Neural cell (in vitro differentiated cells): Measurements from ENCODE around the gene TNFRSF19. TPM values are rescaled to one million over a fixed set of nuclear protein-coding genes. Genes with fewer than 3 reads are reported as not detected.

Experiments
- H2AFZ ChIP-seq: fragments of 200-600, 300-800 bp; sonication (generic), shearing (Covaris generic); 2 replicates; pipeline ENCODE4 v1.6.0; 2014; ENCODE audit warnings: low read depth, mild to moderate bottlenecking, antibody characterized with exemption, low read length, moderate library complexity
- H3F3A ChIP-seq: fragments of 200-600 bp; shearing (Covaris generic); 2 replicates; pipeline ENCODE4 v1.6.1; 2016; ENCODE audit warnings: mild to moderate bottlenecking, moderate library complexity, mixed read lengths, antibody characterized with exemption, low read length; ENCODE audit not compliant: insufficient read depth, poor library complexity, severe bottlenecking
- H3K27ac ChIP-seq: fragments of 200-600, 300-800 bp; sonication (generic), shearing (Covaris generic); 2 replicates; pipeline ENCODE4 v1.5.1; 2014; ENCODE audit warnings: mild to moderate bottlenecking, low read length, moderate library complexity
- H3K27me3 ChIP-seq: fragments of 300-800, 200-600 bp; sonication (generic), shearing (Covaris generic); 2 replicates; pipeline ENCODE4 v1.6.0; 2014; ENCODE audit warnings: mild to moderate bottlenecking, low read depth, low read length, moderate library complexity; ENCODE audit not compliant: insufficient read depth
- H3K36me3 ChIP-seq: fragments of 300-800, 200-600 bp; sonication (generic), shearing (Covaris generic); 2 replicates; pipeline ENCODE4 v1.5.1; 2014; ENCODE audit warnings: mild to moderate bottlenecking, antibody characterized with exemption, low read length, moderate library complexity; ENCODE audit not compliant: insufficient read depth
- H3K4me2 ChIP-seq: fragments of 300-800, 200-600 bp; sonication (generic), shearing (Covaris generic); 2 replicates; pipeline ENCODE4 v1.6.0; 2014; ENCODE audit warnings: mild to moderate bottlenecking, low read length
- H3K4me3 ChIP-seq: fragments of 300-800, 200-600 bp; sonication (generic), shearing (Covaris generic); 2 replicates; pipeline ENCODE4 v1.5.1; 2014; ENCODE audit warnings: mild to moderate bottlenecking, low read length, moderate library complexity
- H3K79me2 ChIP-seq: fragments of 200-600 bp; shearing (Covaris generic); replicated peaks from 2 replicates; pipeline ENCODE4 v1.6.0; 2014; ENCODE audit warnings: mild to moderate bottlenecking, low read length, moderate library complexity; ENCODE audit not compliant: insufficient read depth
- H3K9ac ChIP-seq: fragments of 300-800, 200-600 bp; sonication (generic), shearing (Covaris generic); 2 replicates; pipeline ENCODE4 v1.6.1; 2016; ENCODE audit warnings: mild to moderate bottlenecking, low read length, mixed read lengths
- H3K9me2 ChIP-seq: fragments of 200-600 bp; shearing (Covaris generic); 2 replicates; pipeline ENCODE4 v1.6.1; 2016; ENCODE audit warnings: mild to moderate bottlenecking, low read length, mixed read lengths; ENCODE audit not compliant: insufficient read depth
- H3K9me3 ChIP-seq: fragments of 200-600, 300-800 bp; sonication (generic), shearing (Covaris generic); 2 replicates; pipeline ENCODE4 v1.6.1; 2016; ENCODE audit warnings: mild to moderate bottlenecking, mixed run types, low read length, moderate library complexity, mixed read lengths
- H4K20me1 ChIP-seq: fragments of 200-600 bp; shearing (Covaris generic); 2 replicates; pipeline ENCODE4 v1.6.1; 2016; ENCODE audit warnings: mild to moderate bottlenecking, mixed run types; ENCODE audit not compliant: insufficient read depth
- EP300 ChIP-seq: fragments of 450-650 bp; conservative IDR thresholded peaks from 2 replicates; pipeline ENCODE4 v1.6.1; 2014; ENCODE audit warnings: antibody characterized with exemption, mild to moderate bottlenecking, moderate library complexity; ENCODE audit not compliant: poor library complexity, severe bottlenecking
- EZH2 ChIP-seq: fragments of 200-600, 300-800 bp; shearing (Covaris generic), sonication (generic); IDR thresholded peaks from 2 replicates; pipeline ENCODE4 v1.6.1; 2014; ENCODE audit warnings: antibody characterized with exemption, low read length, borderline replicate concordance, mild to moderate bottlenecking; ENCODE audit not compliant: insufficient read depth, poor library complexity, severe bottlenecking
- MXI1 ChIP-seq: fragments of 450-650 bp; conservative IDR thresholded peaks from 2 replicates; pipeline ENCODE4 v1.6.1; 2014; ENCODE audit warnings: antibody characterized with exemption, mild to moderate bottlenecking; ENCODE audit not compliant: poor library complexity, severe bottlenecking
- POLR2AphosphoS5 ChIP-seq: IDR thresholded peaks from 2 replicates; pipeline ENCODE4 v1.6.1; 2012
- RAD21 ChIP-seq: fragments of 450-650 bp; conservative IDR thresholded peaks from 2 replicates; pipeline ENCODE4 v1.6.1; 2014; ENCODE audit warnings: antibody characterized with exemption, mild to moderate bottlenecking, moderate library complexity
- REST ChIP-seq: IDR thresholded peaks from 2 replicates; pipeline ENCODE4 v1.6.1; 2012; ENCODE audit warnings: borderline replicate concordance
- SMC3 ChIP-seq: fragments of 450-650 bp; conservative IDR thresholded peaks from 2 replicates; pipeline ENCODE4 v1.6.1; 2014; ENCODE audit warnings: antibody characterized with exemption, mild to moderate bottlenecking, moderate library complexity; ENCODE audit not compliant: poor library complexity
- TAF1 ChIP-seq: IDR thresholded peaks from 2 replicates; pipeline ENCODE4 v1.6.1; 2012; ENCODE audit warnings: low read depth
- polyA plus RNA-seq: library from polyadenylated mRNA; depleted of rRNA; stranded (reverse); fragments of >200 nt; gene quantifications from 2 replicates; pipeline ENCODE4 v1.2.3, GENCODE V29; 2014
- TF ChIP-seq, protein P1 (sequence below): fragments of 450-650 bp; IDR thresholded peaks from 2 replicates; pipeline ENCODE4 v1.5.1; 2014; ENCODE audit warnings: antibody characterized with exemption, mild to moderate bottlenecking, moderate library complexity; ENCODE audit not compliant: poor library complexity, severe bottlenecking

The TNFRSF19 gene
- polyA plus RNA-seq, 1 donor from 2014 or later, result 3.3 TPM

- Histone ChIP-seq H3K4me2 (no peak overlapping the region), H3K9ac (no peak overlapping the region), H2AFZ (no peak overlapping the region), H4K20me1 (no peaks in the 10 kb centered on the region), H3K27me3 (no peaks in the 10 kb centered on the region), H3K36me3 (no peaks in the 10 kb centered on the region), H3K27ac (no peak overlapping the region), H3K9me3 (no peaks in the 10 kb centered on the region), H3K4me3 (no peak overlapping the region), H3K9me2 (no peaks in the 10 kb centered on the region), H3K79me2 (no peaks in the 10 kb centered on the region), H3F3A (no peaks in the 10 kb centered on the region)
- no peak for TF ChIP-seq EP300
- no peak for TF ChIP-seq SMC3
- no peak for TF ChIP-seq REST
- TF ChIP-seq RAD21, result no peak
- no peak for TF ChIP-seq TAF1
- no peak for TF ChIP-seq POLR2AphosphoS5
- no peak for TF ChIP-seq MXI1
- no peak for TF ChIP-seq EZH2
- TF ChIP-seq, protein P1, sequence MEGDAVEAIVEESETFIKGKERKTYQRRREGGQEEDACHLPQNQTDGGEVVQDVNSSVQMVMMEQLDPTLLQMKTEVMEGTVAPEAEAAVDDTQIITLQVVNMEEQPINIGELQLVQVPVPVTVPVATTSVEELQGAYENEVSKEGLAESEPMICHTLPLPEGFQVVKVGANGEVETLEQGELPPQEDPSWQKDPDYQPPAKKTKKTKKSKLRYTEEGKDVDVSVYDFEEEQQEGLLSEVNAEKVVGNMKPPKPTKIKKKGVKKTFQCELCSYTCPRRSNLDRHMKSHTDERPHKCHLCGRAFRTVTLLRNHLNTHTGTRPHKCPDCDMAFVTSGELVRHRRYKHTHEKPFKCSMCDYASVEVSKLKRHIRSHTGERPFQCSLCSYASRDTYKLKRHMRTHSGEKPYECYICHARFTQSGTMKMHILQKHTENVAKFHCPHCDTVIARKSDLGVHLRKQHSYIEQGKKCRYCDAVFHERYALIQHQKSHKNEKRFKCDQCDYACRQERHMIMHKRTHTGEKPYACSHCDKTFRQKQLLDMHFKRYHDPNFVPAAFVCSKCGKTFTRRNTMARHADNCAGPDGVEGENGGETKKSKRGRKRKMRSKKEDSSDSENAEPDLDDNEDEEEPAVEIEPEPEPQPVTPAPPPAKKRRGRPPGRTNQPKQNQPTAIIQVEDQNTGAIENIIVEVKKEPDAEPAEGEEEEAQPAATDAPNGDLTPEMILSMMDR, result no peak
These were observed 706 bp downstream of the TNFRSF19 start for GRCh38 chr13:23570921-23571315.

- no peak overlapping the region for H3K27ac ChIP-seq
- H3K9me3 ChIP-seq, result no peaks in the 10 kb centered on the region
- H2AFZ ChIP-seq, result no peak overlapping the region
- H3K4me2 ChIP-seq, result no peak overlapping the region
- H3K4me3 ChIP-seq, result no peak overlapping the region
- H3F3A ChIP-seq, result no peaks in the 10 kb centered on the region
- H4K20me1 ChIP-seq, result no peaks in the 10 kb centered on the region
- H3K9ac ChIP-seq, result no peak overlapping the region
- no peaks in the 10 kb centered on the region for H3K79me2 ChIP-seq
- no peak for TF ChIP-seq EZH2
- no peak for TF ChIP-seq MXI1
- no peak for TF ChIP-seq TAF1
- TF ChIP-seq REST, result no peak
- TF ChIP-seq, protein P1, result no peak
- TF ChIP-seq POLR2AphosphoS5, result no peak
- TF ChIP-seq SMC3, result no peak
- TF ChIP-seq RAD21, result no peak
- no peak for TF ChIP-seq EP300
- H3K27me3 ChIP-seq, result no peaks in the 10 kb centered on the region
- no peaks in the 10 kb centered on the region for H3K9me2 ChIP-seq
- H3K36me3 ChIP-seq, result no peaks in the 10 kb centered on the region
These were observed 1.2 kb downstream of the TNFRSF19 start for GRCh38 chr13:23571431-23571830.
